LNCAP (cell line): ENCODE measurements around the gene IRAK2.

Experiments used
- CTCF ChIP-seq: fragments of 450-650 bp; IDR thresholded peaks from 2 replicates; pipeline ENCODE4 v1.5.1; 2017; ENCODE audit warnings: mild to moderate bottlenecking

The IRAK2 gene

GRCh38 chr3:10253731-10254130 lies 89.0 kb downstream of the IRAK2 start:
- TF ChIP-seq CTCF: no peak

- TF ChIP-seq CTCF: no peak
Observed at GRCh38 chr3:10255835-10256234, 91.1 kb downstream of the IRAK2 start.

GRCh38 chr3:10259036-10259435 lies 94.3 kb downstream of the IRAK2 start:
- TF ChIP-seq CTCF: no peak

GRCh38 chr3:10259798-10260197 lies 95.1 kb downstream of the IRAK2 start:
- no peak for TF ChIP-seq CTCF

- TF ChIP-seq CTCF: no peak
Observed at GRCh38 chr3:10260211-10260701, 95.5 kb downstream of the IRAK2 start.

- no peak for TF ChIP-seq CTCF
Observed at GRCh38 chr3:10262027-10262426, 97.3 kb downstream of the IRAK2 start.

- peak; percentile 36 for TF ChIP-seq CTCF
Observed at GRCh38 chr3:10263646-10264363, 99.1 kb downstream of the IRAK2 start.

GRCh38 chr3:10265833-10266232 lies 101.1 kb downstream of the IRAK2 start:
- TF ChIP-seq CTCF: no peak
